H54 (cell line): ENCODE measurements around the gene MB21D2.

ENCODE experiments used
- DNase-seq: peaks from one replicate; pipeline ENCODE4 v3.0.0; 2011; ENCODE audit warnings: low spot score, mixed read lengths; ENCODE audit not compliant: insufficient read length
- FAIRE-seq: peaks from 3 replicates; lab custom pipeline; 2011; peaks lifted over from hg19 to GRCh38; lab: Jason Lieb, UNC
- POLR2A ChIP-seq: IDR thresholded peaks from 2 replicates; pipeline ENCODE4 v1.6.1; 2011; ENCODE audit warnings: low read depth, mild to moderate bottlenecking, low read length

The MB21D2 gene

DNA sequence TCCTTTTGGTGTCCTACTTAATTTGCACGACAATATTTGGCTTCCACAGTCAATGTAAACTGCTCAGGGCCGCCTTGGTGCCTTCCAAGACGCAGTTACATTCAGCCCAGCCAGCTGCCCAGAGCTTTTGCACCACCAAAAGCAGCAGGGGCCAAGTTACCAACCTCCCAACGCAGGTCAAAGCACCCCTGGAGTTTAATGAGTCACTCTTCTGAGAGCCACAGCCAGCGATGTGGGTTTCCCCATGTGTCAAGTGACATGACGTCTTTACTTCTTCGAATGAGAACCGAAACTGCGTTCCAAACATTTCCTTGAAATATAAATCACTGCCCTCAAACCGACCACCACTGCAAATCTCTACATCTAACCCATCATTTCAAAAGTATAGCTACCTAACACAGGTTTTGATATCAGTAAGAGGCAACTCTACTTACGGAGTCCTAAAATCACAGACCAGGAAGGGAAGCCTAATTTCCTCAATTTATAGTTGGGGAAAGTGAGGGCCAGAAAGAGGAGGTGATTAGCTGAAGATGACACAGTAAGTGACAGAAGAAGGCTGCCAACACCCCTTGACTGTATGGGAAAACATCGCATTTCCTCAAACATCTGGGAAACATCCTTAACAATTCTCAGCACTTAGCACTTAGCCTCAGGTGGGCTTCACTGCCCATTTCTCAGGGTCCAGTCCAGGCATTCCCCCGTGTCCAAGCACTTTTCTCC lies 24.5 kb downstream of the MB21D2 start:
- peak; percentile 100 for FAIRE-seq
- TF ChIP-seq POLR2A, result no peak
- DNase-seq, result peak; percentile 64

DNA sequence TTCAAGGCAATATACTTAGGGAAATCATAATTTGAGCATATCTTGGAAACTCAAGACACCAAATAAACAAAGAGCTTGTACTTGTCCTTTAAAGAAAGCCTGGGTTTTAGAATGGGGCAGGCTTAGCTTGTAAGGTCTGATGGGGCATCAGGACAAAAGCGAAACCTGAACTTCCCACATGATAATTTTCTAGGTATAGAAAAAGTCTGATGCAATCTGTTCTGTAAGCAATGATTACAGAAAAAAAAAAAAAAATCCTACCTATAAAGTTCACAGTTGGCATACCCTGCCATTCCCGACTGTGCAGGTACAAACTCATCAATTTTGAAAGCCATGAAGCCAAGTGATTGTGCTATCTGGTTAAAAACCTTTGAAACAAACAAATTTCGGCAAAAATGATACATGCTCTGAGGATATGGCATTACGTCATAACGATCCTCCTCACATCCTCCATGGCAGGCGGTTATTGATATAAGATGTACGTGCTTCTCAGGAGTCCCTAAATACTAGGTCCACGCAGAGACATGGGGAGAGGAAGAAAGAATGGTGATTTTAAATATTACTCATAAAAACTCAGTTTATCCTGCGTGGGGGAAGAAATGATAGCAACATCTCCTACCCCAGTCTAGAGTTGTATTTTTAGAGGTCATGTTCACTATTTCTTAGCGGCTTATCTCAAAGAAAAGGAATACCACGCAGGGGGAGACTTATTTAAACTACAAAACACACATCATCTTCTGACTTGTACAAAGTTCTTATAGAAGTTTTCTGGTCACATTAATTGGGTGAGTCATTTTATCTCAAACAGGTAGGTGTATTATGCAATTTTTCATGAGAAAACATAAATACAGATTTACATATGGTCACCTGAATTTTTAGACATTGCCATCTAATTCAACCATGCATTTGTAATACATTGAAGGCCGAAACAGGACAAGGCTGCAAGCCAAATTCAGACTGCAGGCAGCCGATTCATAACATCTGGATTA lies 27.0 kb downstream of the MB21D2 start:
- FAIRE-seq, result peak; percentile 64

GRCh38 chr3:192889679-192890078 lies 28.0 kb downstream of the MB21D2 start:
- no peak for DNase-seq
- no peak for FAIRE-seq
- TF ChIP-seq POLR2A, result no peak

More for the DNA sequence above, 27.0 kb downstream of the MB21D2 start:
- no peak for TF ChIP-seq POLR2A
- DNase-seq, result no peak

- TF ChIP-seq POLR2A, result no peak
- DNase-seq, result no peak
- FAIRE-seq, result no peak
Observed at GRCh38 chr3:192888190-192888589, 29.5 kb downstream of the MB21D2 start.

DNA sequence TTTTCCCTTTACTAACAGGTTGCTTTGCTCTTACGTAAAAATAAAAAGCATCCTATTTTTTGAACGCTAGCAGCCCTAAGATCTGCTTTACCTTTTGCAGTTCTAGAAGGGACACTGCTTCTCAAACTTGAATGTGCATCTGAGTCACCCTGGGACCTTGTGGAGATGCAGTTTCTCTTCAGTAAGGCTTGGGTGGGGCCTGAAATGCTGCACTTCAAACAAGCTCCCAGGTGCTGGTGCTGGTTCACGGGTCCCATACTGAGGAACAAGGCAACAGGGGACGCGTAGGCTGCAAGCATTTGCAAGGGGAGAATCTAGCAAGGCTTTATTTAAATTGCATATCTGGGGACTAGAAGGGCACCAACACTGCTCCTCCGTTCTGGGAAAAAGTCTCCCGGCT lies 30.0 kb downstream of the MB21D2 start:
- no peak for TF ChIP-seq POLR2A
- FAIRE-seq (peak; percentile 87), DNase-seq (no peak)

DNA sequence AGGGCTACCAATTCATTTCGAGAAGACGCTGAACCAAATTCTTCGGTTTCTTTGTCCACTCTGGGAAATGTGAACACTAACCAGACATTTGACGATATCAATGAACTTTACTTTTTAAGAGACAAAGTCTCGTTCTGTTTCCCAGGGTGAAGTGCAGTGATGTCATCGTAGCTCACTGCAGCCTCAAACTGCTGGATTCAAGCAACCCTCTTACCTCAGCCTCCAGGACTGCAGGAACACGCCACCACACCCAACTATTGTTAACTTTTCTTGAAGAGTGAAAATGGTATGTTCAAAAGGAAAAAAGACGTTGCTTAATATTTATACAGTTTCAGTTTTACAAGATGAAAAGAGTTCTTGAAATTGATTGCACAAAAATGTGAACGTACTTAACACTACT lies 30.6 kb downstream of the MB21D2 start:
- no peak for TF ChIP-seq POLR2A
- DNase-seq, result no peak
- peak; percentile 99 for FAIRE-seq

DNA sequence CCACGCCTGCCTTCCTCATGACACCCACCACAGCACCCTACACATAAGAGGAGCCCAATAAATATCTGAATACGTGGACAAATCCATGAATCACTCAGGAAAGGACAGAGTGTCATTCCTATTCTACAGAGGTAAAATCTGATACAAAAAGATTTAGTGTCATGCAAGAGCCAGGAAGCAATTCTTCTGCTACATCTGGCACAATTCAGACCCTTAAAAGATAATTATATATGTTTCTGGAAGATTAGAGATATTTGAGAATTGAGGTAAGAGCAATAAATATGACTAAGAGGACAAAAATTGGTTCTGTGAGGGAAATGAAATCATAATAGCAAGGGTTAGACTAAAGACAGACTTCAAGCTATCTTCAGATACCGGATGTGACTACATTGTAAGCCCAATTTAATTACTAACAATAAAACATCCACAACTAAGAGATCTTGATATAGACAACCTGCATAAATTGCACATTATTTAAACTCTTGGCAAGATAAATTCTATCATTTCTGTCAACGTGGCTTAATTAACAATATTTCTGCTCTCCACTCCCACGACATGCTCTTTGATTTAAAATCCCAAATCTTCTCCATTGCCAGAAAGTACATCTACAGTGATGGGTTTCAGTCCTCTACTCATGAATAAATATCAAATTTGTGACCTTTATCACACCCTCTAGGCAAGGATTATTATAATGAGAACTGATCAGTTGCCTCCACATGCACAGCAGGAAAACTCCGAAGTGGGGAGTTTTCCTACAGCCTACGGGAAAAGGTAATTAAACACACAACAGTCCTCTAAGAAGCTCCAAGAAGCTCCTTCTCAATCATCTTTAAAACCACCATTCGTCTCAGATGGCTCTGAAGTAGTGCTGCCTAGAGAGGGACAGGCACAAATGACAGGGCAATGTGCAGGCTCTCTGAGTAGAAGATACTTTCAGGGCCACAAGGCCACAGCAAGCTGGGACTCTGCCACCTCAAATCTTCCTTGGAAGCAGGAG lies 32.6 kb downstream of the MB21D2 start:
- no peak for TF ChIP-seq POLR2A
- DNase-seq, result no peak
- FAIRE-seq, result peak; percentile 92

DNA sequence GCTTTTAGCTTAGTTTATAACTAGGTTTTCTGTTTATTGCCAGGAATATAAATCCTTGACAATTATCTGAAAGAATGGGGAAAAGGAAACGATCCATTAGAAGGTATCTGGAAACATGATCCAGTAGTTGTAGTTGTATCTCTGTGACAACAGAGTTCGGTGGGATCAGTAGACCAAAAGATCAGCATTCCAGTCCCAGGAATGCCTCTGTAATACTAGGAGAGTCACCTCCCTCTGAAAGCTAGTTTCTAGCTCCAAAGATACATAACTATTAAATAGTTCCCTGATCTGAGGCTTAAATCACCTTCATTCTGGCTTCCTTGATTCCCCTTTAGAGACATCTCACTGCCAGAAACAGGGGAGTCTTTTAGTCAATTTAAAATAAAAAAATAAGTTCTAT lies 34.1 kb downstream of the MB21D2 start:
- DNase-seq, result no peak
- FAIRE-seq, result no peak

DNA sequence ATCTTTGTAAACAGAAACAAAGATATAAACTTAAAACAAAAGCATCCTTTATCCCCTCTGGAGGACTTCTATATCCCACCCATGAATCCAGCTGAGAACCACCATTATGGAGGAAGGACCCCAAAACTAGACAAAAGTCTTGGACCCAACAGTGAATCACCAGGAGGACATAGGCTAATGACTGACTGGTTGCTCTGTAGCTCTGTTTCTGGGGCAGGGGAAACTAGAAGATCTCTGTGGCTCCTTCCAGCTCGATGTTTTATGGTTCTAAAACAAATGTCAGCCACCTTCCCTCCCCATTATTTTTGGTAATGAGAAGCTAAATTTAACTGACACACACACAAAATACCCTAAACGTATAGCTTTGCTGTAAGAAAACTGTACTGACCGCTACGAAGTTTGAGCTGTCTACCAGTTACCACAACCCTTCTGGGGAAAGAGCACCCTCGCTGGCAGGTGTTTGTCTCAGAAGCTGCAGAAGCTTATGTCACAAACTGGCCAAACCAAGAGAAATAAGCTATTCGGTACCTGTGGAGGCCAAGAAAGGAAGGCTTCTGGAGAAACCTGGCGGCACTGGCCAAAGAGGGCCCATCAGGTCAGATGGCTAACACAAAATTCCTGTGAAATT lies 36.4 kb downstream of the MB21D2 start:
- no peak for TF ChIP-seq POLR2A
- FAIRE-seq (no peak), DNase-seq (no peak)

More for the DNA sequence above, 34.1 kb downstream of the MB21D2 start:
- TF ChIP-seq POLR2A, result no peak

GRCh38 chr3:192880313-192880712 lies 37.3 kb downstream of the MB21D2 start:
- no peak for TF ChIP-seq POLR2A
- DNase-seq, result no peak
- no peak for FAIRE-seq

GRCh38 chr3:192879346-192880031 lies 38.2 kb downstream of the MB21D2 start:
- DNase-seq, result peak; percentile 85
- peak; percentile 99 for FAIRE-seq
- TF ChIP-seq POLR2A, result no peak

DNA sequence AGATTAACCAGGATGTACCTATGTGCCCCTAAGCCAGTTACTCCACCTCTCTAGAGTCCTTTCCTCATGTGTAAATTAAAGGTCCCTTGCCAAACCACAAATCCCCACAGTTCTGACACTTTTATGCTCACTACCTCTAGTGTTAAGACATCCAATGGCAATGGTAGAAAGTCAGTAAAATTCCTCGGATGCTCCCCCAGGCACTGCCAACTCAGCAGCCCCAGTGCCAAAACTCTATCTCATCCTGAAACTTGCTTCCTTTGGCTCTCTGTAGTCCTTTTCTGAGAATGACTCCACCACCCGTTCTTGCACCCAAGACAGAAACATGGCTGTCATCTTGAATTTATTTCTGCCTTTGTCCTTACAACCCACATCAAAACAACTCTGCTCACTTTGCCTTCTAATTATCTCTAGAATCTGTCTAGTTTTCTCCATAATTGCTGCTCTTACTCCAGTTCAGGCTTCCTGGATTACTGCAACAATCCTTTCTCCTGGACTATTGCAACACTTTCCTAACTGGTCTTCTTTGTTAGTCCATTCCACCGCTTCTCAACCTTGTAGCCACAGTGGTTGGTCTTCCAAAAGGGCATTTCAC lies 41.6 kb downstream of the MB21D2 start:
- peak; percentile 66 for FAIRE-seq
- no peak for TF ChIP-seq POLR2A
- no peak for DNase-seq
